Ascending aorta (tissue), 2 donors: ENCODE measurements around the gene PRCP. TPM values are rescaled to one million over a fixed set of nuclear protein-coding genes. Genes with fewer than 3 reads are reported as not detected.

Source experiments
- DNase-seq, 2 donors: peaks; one replicate each; pipeline ENCODE4 v3.0.0-alpha.2; 2019; ENCODE audit warnings: low spot score in 2 of 2
- H3K27ac ChIP-seq, 2 donors: fragments of 200-600 bp; sonication (generic); one replicate each; pipeline ENCODE4 v1.5.1; 2016 to 2017; ENCODE audit warnings: mild to moderate bottlenecking in 1 of 2
- H3K27me3 ChIP-seq: fragments of 200-600 bp; sonication (generic); one replicate; pipeline ENCODE4 v1.5.1; 2017
- H3K36me3 ChIP-seq, 2 donors: fragments of 200-600 bp; sonication (generic); one replicate each; pipeline ENCODE4 v1.5.1; 2016
- H3K4me1 ChIP-seq, 2 donors: fragments of 200-600 bp; sonication (generic); one replicate each; pipeline ENCODE4 v1.5.1; 2016 to 2017; ENCODE audit warnings: mild to moderate bottlenecking in 1 of 2
- H3K4me3 ChIP-seq, 2 donors: fragments of 200-600 bp; sonication (generic); one replicate each; pipeline ENCODE4 v1.5.1; 2016 to 2017; ENCODE audit warnings: mild to moderate bottlenecking in 1 of 2
- H3K9me3 ChIP-seq, 2 donors: fragments of 200-600 bp; sonication (generic); one replicate each; pipeline ENCODE4 v1.5.1; 2016
- intact Hi-C: fragments of 100-400 bp; cut with DNase I; formaldehyde crosslinking; loops from one replicate; pipeline ENCODE4 v1.15.1; 2023
- total RNA-seq: library from RNA; depleted of rRNA; stranded (reverse); fragments of >200 nt; gene quantifications from one replicate; pipeline ENCODE4 v1.1.0, GENCODE V29; 2016
- TF ChIP-seq, protein P1 (sequence below), 3 experiments: fragments of 200-600 bp in 2 of 3; fragments of 450-650 bp in 1 of 3; sonication (generic) in 2 of 3; IDR thresholded peaks; one replicate each; pipeline ENCODE4 v1.5.1; 2016 to 2019; ENCODE audit warnings: antibody characterized with exemption in 3 of 3, mild to moderate bottlenecking in 1 of 3, moderate library complexity in 1 of 3

PRCP gene
- total RNA-seq, 1 donor from 2014 or later: 151 TPM

GRCh38 chr11:82810738-82811137 lies 89.5 kb downstream of the PRCP start:
- intact Hi-C loops: no loop called here
- DNase-seq: no peak
- no peaks in the 10 kb centered on the region for H3K4me1 ChIP-seq
- no peaks in the 10 kb centered on the region for H3K9me3 ChIP-seq
- H3K36me3 ChIP-seq: no peaks in the 10 kb centered on the region
- no peak overlapping the region for H3K4me3 ChIP-seq
- TF ChIP-seq, protein P1, sequence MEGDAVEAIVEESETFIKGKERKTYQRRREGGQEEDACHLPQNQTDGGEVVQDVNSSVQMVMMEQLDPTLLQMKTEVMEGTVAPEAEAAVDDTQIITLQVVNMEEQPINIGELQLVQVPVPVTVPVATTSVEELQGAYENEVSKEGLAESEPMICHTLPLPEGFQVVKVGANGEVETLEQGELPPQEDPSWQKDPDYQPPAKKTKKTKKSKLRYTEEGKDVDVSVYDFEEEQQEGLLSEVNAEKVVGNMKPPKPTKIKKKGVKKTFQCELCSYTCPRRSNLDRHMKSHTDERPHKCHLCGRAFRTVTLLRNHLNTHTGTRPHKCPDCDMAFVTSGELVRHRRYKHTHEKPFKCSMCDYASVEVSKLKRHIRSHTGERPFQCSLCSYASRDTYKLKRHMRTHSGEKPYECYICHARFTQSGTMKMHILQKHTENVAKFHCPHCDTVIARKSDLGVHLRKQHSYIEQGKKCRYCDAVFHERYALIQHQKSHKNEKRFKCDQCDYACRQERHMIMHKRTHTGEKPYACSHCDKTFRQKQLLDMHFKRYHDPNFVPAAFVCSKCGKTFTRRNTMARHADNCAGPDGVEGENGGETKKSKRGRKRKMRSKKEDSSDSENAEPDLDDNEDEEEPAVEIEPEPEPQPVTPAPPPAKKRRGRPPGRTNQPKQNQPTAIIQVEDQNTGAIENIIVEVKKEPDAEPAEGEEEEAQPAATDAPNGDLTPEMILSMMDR (IDR thresholded peaks at IDR 0.05): no peak
- no peak overlapping the region for H3K27ac ChIP-seq
- no peaks in the 10 kb centered on the region for H3K27me3 ChIP-seq

DNA sequence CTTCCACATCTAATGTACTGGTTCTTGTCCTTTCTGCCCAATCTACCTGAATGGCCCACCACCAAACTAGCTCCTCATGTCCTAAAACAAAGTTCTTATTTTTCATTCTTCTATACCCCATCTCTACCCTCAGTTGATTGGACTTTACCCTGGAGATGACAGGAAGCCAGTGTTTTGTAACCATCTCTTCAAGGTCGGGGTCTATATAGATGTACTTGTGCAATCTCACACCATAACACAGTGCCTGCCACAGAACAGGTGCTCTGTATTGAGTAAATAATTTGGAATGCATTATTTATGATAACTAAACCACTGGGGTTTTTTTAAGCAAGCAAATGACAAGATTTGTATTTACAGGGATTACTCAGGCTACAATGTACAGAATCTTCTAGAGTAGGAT lies 89.9 kb downstream of the PRCP start:
- no peak overlapping the region for H3K27ac ChIP-seq
- no peaks in the 10 kb centered on the region for H3K27me3 ChIP-seq
- no peaks in the 10 kb centered on the region for H3K9me3 ChIP-seq
- intact Hi-C loops: no loop called here
- H3K4me1 ChIP-seq: no peaks in the 10 kb centered on the region
- H3K36me3 ChIP-seq: no peaks in the 10 kb centered on the region
- H3K4me3 ChIP-seq: no peak overlapping the region
- TF ChIP-seq, protein P1 (IDR thresholded peaks at IDR 0.05): no peak
- DNase-seq: no peak

DNA sequence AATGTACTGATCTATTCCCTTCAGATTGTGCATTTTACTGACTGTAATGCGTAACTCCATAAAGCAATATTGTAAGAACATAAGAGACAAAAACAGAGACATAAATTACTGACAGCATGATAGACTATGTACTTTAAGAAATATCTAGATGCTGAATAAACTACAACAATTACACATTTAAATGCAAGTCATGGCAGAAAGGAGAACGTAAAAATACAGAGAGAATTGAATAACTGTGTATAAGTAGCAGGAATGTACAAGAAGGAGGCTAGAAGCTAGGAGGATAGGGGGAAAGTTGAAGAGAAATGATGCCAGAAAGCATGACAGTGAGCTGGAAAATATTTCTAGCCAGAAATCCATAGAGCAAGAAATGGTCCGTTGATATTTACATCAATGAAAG lies 92.6 kb downstream of the PRCP start:
- TF ChIP-seq, protein P1 (IDR thresholded peaks at IDR 0.05): no peak
- intact Hi-C loops: no loop called here
- Histone ChIP-seq H3K4me3 (no peak overlapping the region), H3K4me1 (no peaks in the 10 kb centered on the region), H3K9me3 (no peaks in the 10 kb centered on the region), H3K27ac (no peak overlapping the region), H3K36me3 (no peaks in the 10 kb centered on the region), H3K27me3 (no peaks in the 10 kb centered on the region)
- no peak for DNase-seq

DNA sequence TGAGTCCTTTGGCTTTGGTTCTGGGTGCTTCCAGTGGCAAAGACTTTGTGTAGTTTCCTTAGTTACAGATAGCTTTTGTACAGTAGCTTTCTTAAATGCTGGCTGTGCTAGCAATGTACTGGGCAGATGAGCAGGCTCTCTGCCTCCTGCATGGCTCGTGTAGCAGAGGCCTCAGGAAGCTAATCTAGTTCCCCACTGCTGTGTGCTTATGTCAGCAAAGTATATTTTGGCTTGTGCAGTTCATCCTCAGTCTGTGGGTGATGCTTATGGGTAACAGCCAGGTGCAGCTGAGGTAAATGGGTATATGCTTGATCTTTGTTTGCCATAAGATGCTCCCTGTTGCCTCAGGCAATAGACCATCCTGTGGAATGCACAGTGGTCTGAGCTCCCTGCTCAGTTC lies 97.5 kb downstream of the PRCP start:
- H3K27me3 ChIP-seq: no peaks in the 10 kb centered on the region
- TF ChIP-seq, protein P1 (IDR thresholded peaks at IDR 0.05): no peak
- H3K36me3 ChIP-seq: no peaks in the 10 kb centered on the region
- no peak for DNase-seq
- H3K4me1 ChIP-seq: peaks cover 0 to 3% of the 10 kb centered on the region in 2 donors
- no peaks in the 10 kb centered on the region for H3K9me3 ChIP-seq
- intact Hi-C loops: no loop called here
- no peak overlapping the region for H3K27ac ChIP-seq
- H3K4me3 ChIP-seq: no peak overlapping the region

GRCh38 chr11:82796998-82797961 lies 103.0 kb downstream of the PRCP start:
- intact Hi-C loops: no loop called here
- Histone ChIP-seq H3K36me3 (no peaks in the 10 kb centered on the region), H3K4me1 (peaks cover 0 to 3% of the 10 kb centered on the region in 2 donors), H3K27ac (no peak overlapping the region), H3K4me3 (no peak overlapping the region), H3K9me3 (no peaks in the 10 kb centered on the region), H3K27me3 (no peaks in the 10 kb centered on the region)
- DNase-seq: no peak
- TF ChIP-seq, protein P1 (IDR thresholded peaks at IDR 0.05): no peak
